ENCODE measurements around the gene CEP128.

CEP128 gene

DNA sequence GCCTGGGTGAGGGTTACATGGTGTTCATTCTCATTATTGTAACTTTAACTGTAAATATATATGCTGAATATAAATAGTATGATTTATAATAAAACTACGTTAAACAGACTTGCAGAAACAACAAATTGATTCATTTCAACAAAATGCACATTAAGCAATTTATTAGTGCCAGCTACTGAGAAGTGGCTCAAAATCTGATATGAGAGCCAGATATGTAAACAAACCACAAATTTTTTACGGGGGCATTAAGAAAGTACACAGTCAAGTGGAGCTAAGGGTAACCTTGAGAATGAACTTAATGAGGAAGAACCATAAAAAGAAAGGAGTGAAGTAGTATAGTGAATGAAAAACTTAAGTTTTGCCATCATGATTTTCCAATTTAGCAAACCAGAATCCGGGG is 40.3 kb downstream of the CEP128 start:
- Histone ChIP-seq H3K4me2 (ENCODE audit: insufficient read depth, low read length) (no peak overlapping the region), H3K27me3 (ENCODE audit: insufficient read depth, low read length, poor library complexity) (no peaks in the 10 kb centered on the region), H3K4me3 (ENCODE audit: low read depth in 1 of 2, low read length in 2 of 2) (no peak overlapping the region), H3K4me1 (ENCODE audit: insufficient read depth, low read length) (no peaks in the 10 kb centered on the region), H4K20me1 (ENCODE audit: insufficient read depth, low read length) (no peaks in the 10 kb centered on the region), H2AFZ (ENCODE audit: low read depth, low read length) (no peak overlapping the region), H3K27ac (ENCODE audit: low read length) (no peak overlapping the region), H3K36me3 (ENCODE audit: insufficient read depth, low read length) (peaks cover 84% of the 10 kb centered on the region), H3K79me2 (ENCODE audit: insufficient read depth, low read length) (peaks cover 31% of the 10 kb centered on the region), H3K9ac (ENCODE audit: low read depth, low read length) (no peak overlapping the region), H3K9me3 (ENCODE audit: insufficient read depth, low read length, severe bottlenecking) (no peaks in the 10 kb centered on the region)
- TF ChIP-seq EZH2 (IDR thresholded peaks at IDR 0.05; ENCODE audit: borderline replicate concordance, low read depth, low read length, severe bottlenecking) (no peak), CTCF (IDR thresholded peaks at IDR 0.05; ENCODE audit: borderline replicate concordance, extremely low read depth, low read length, poor library complexity, severe bottlenecking) (no peak)
- no peak for ATAC-seq (ENCODE audit: insufficient read depth, low read depth)
- no peak for DNase-seq

DNA sequence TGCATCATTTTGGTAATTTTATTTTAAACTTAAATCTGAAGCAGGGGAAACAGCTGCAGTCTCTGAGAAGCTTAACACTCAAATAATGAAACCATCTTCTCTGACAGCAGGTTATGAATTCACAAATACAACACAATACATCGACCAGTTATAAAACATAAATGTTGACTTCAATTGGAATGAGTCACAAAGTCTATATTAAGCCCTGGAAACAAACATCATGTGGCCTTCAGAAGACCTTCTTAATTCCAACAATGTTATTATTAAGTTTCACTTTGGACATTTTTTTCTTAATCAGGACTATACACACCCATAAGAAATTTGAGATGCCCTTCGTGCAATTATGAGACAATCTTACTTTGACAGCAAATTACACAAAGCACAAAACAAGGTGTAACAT is 68.9 kb downstream of the CEP128 start:
- no peak for TF ChIP-seq CTCF (IDR thresholded peaks at IDR 0.05; ENCODE audit: borderline replicate concordance, extremely low read depth, low read length, poor library complexity, severe bottlenecking)
- TF ChIP-seq EZH2 (IDR thresholded peaks at IDR 0.05; ENCODE audit: borderline replicate concordance, low read depth, low read length, severe bottlenecking): no peak
- peaks cover 19% of the 10 kb centered on the region for H3K9me3 ChIP-seq (ENCODE audit: insufficient read depth, low read length, severe bottlenecking)
- DNase-seq (no peak), ATAC-seq (ENCODE audit: insufficient read depth, low read depth) (no peak)
- no peak overlapping the region for H3K4me2 ChIP-seq (ENCODE audit: insufficient read depth, low read length)
- no peaks in the 10 kb centered on the region for H3K4me1 ChIP-seq (ENCODE audit: insufficient read depth, low read length)
- no peak overlapping the region for H2AFZ ChIP-seq (ENCODE audit: low read depth, low read length)
- no peaks in the 10 kb centered on the region for H4K20me1 ChIP-seq (ENCODE audit: insufficient read depth, low read length)
- H3K27ac ChIP-seq (ENCODE audit: low read length): no peak overlapping the region
- no peak overlapping the region for H3K4me3 ChIP-seq (ENCODE audit: low read depth in 1 of 2, low read length in 2 of 2)
- peaks cover 8% of the 10 kb centered on the region for H3K79me2 ChIP-seq (ENCODE audit: insufficient read depth, low read length)
- H3K9ac ChIP-seq (ENCODE audit: low read depth, low read length): no peak overlapping the region
- H3K27me3 ChIP-seq (ENCODE audit: insufficient read depth, low read length, poor library complexity): no peaks in the 10 kb centered on the region
- peaks cover 53% of the 10 kb centered on the region for H3K36me3 ChIP-seq (ENCODE audit: insufficient read depth, low read length)

DNA sequence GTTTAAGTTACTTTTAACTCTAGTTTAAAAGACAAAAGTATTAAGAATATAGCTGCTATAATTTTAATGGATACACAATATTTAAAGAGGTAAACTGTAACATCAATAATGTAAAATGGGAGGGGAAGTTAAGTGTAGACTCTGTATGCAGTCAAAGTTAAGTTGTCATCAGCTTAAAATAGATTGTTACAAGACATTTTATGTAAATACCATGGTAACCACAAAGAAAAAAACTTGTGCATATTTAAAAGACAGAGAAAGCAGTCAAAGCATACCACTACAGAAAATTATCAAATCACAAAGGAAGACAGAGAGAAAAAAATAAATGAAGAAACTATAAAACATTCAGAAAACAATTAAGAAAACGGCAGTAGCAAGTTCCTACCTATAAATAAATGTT is 73.3 kb downstream of the CEP128 start:
- Histone ChIP-seq H3K79me2 (ENCODE audit: insufficient read depth, low read length) (peaks cover 26% of the 10 kb centered on the region), H3K9me3 (ENCODE audit: insufficient read depth, low read length, severe bottlenecking) (peaks cover 19% of the 10 kb centered on the region), H3K9ac (ENCODE audit: low read depth, low read length) (no peak overlapping the region), H3K27ac (ENCODE audit: low read length) (no peak overlapping the region), H3K36me3 (ENCODE audit: insufficient read depth, low read length) (peaks cover 41% of the 10 kb centered on the region), H3K4me2 (ENCODE audit: insufficient read depth, low read length) (no peak overlapping the region), H3K27me3 (ENCODE audit: insufficient read depth, low read length, poor library complexity) (no peaks in the 10 kb centered on the region), H3K4me1 (ENCODE audit: insufficient read depth, low read length) (no peaks in the 10 kb centered on the region), H4K20me1 (ENCODE audit: insufficient read depth, low read length) (no peaks in the 10 kb centered on the region), H2AFZ (ENCODE audit: low read depth, low read length) (no peak overlapping the region), H3K4me3 (ENCODE audit: low read depth in 1 of 2, low read length in 2 of 2) (no peak overlapping the region)
- DNase-seq: no peak
- no peak for ATAC-seq (ENCODE audit: insufficient read depth, low read depth)
- no peak for TF ChIP-seq EZH2 (IDR thresholded peaks at IDR 0.05; ENCODE audit: borderline replicate concordance, low read depth, low read length, severe bottlenecking)
- no peak for TF ChIP-seq CTCF (IDR thresholded peaks at IDR 0.05; ENCODE audit: borderline replicate concordance, extremely low read depth, low read length, poor library complexity, severe bottlenecking)

GRCh38 chr14:80867798-80868197 is 73.7 kb downstream of the CEP128 start:
- no peaks in the 10 kb centered on the region for H3K27me3 ChIP-seq (ENCODE audit: insufficient read depth, low read length, poor library complexity)
- H3K4me1 ChIP-seq (ENCODE audit: insufficient read depth, low read length): no peaks in the 10 kb centered on the region
- H3K9me3 ChIP-seq (ENCODE audit: insufficient read depth, low read length, severe bottlenecking): peaks cover 19% of the 10 kb centered on the region
- H3K79me2 ChIP-seq (ENCODE audit: insufficient read depth, low read length): peaks cover 22% of the 10 kb centered on the region
- DNase-seq: no peak
- H3K9ac ChIP-seq (ENCODE audit: low read depth, low read length): no peak overlapping the region
- peaks cover 38% of the 10 kb centered on the region for H3K36me3 ChIP-seq (ENCODE audit: insufficient read depth, low read length)
- TF ChIP-seq CTCF (IDR thresholded peaks at IDR 0.05; ENCODE audit: borderline replicate concordance, extremely low read depth, low read length, poor library complexity, severe bottlenecking) (no peak), EZH2 (IDR thresholded peaks at IDR 0.05; ENCODE audit: borderline replicate concordance, low read depth, low read length, severe bottlenecking) (no peak)
- H2AFZ ChIP-seq (ENCODE audit: low read depth, low read length): no peak overlapping the region
- no peak overlapping the region for H3K27ac ChIP-seq (ENCODE audit: low read length)
- no peak overlapping the region for H3K4me3 ChIP-seq (ENCODE audit: low read depth in 1 of 2, low read length in 2 of 2)
- no peak overlapping the region for H3K4me2 ChIP-seq (ENCODE audit: insufficient read depth, low read length)
- no peaks in the 10 kb centered on the region for H4K20me1 ChIP-seq (ENCODE audit: insufficient read depth, low read length)
- ATAC-seq (ENCODE audit: insufficient read depth, low read depth): no peak

Measured in DND-41 (cell line).